Type B pancreatic cell (in vitro differentiated cells): ENCODE results near the gene TPMT. TPM values are rescaled to one million over a fixed set of nuclear protein-coding genes. Genes with fewer than 3 reads are reported as not detected.
"Not testable (repeated sequence)": the region's sequence is repeated elsewhere in the genome, so short reads cannot be mapped to it uniquely, and the experiment has no call there.

Experiments used
- DNase-seq: peaks from one replicate; pipeline ENCODE4 v3.0.0; 2021; ENCODE audit warnings: mixed read lengths; ENCODE audit not compliant: unreplicated experiment; ENCODE audit errors: extremely low spot score
- H3K27ac Mint-ChIP-seq: 2 replicates; pipeline ENCODE4 v1.8.0; 2021; ENCODE audit warnings: mild to moderate bottlenecking, mixed read lengths
- H3K27me3 Mint-ChIP-seq: 2 replicates; pipeline ENCODE4 v1.8.0; 2021; ENCODE audit warnings: mixed read lengths
- H3K36me3 Mint-ChIP-seq: 2 replicates; pipeline ENCODE4 v1.8.0; 2021; ENCODE audit warnings: mixed read lengths
- H3K4me1 Mint-ChIP-seq: one replicate; pipeline ENCODE4 v1.8.0; 2021; ENCODE audit warnings: mixed read lengths; ENCODE audit not compliant: unreplicated experiment
- H3K4me3 Mint-ChIP-seq: 2 replicates; pipeline ENCODE4 v1.8.0; 2021; ENCODE audit warnings: mild to moderate bottlenecking, mixed read lengths
- H3K9me3 Mint-ChIP-seq: 2 replicates; pipeline ENCODE4 v1.8.0; 2021; ENCODE audit warnings: mixed read lengths
- CTCF ChIP-seq: fragments of 200-600 bp; sonication (generic); conservative IDR thresholded peaks from 2 replicates; pipeline ENCODE4 v1.5.0; 2021; ENCODE audit warnings: antibody characterized with exemption, mild to moderate bottlenecking
- total RNA-seq: library from RNA; stranded (reverse); gene quantifications from 2 replicates; pipeline ENCODE4 v1.2.1, GENCODE V29; 2021; ENCODE audit warnings: low replicate concordance

Gene TPMT
- total RNA-seq, 1 donor from 2014 or later, result 12.8 TPM

- peak overlapping the region; percentile 71 for H3K27ac Mint-ChIP-seq
- H3K36me3 Mint-ChIP-seq, result peaks cover 44% of the 10 kb centered on the region
- DNase-seq, result no peak
- no peak overlapping the region for H3K4me3 Mint-ChIP-seq
- no peak for TF ChIP-seq CTCF
- peaks cover under 1% of the 10 kb centered on the region for H3K4me1 Mint-ChIP-seq
- no peaks in the 10 kb centered on the region for H3K27me3 Mint-ChIP-seq
- peaks cover 4% of the 10 kb centered on the region for H3K9me3 Mint-ChIP-seq
Observed at GRCh38 chr6:18179770-18180356, 25.0 kb upstream of the TPMT start.

GRCh38 chr6:18178960-18179615, 24.2 kb upstream of the TPMT start:
- H3K36me3 Mint-ChIP-seq, result peaks cover 50% of the 10 kb centered on the region
- no peak for TF ChIP-seq CTCF
- H3K27me3 Mint-ChIP-seq, result no peaks in the 10 kb centered on the region
- H3K4me3 Mint-ChIP-seq, result no peak overlapping the region
- peak overlapping the region; percentile 66 for H3K27ac Mint-ChIP-seq
- peaks cover 4% of the 10 kb centered on the region for H3K9me3 Mint-ChIP-seq
- no peak for DNase-seq
- H3K4me1 Mint-ChIP-seq, result no peaks in the 10 kb centered on the region

DNA sequence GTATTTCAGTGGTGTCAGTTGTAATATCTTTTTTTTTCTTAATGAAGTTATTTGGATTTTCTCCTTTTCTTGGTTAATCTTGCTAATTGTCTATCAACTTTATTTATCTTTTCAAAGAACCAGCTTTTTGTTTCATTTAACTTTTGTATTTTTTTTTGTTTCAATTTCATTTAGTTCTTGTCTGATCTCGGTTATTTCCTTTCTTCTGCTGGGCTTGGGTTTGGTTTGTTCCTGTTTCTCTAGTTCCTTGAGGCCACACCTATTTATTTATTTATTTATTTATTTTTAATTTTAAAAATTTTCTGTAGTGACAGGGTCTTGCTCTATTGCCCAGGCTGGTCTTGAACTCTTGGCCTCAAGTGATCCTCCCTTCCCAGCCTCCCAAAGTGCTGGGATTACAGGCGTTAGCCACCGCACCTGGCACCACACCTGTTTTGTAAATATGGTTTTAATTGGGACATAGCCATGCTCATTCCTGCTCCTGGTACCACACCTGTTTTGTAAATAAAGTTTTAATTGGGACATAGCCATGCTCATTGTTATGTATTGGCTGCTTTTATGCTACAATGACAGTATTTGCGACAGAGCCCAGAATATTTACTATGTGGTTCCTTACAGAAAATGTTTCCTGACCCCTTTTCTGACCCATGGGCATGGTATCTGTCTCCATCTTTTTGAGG, 22.5 kb upstream of the TPMT start:
- TF ChIP-seq CTCF, result no peak

GRCh38 chr6:18176198-18176597, 21.3 kb upstream of the TPMT start:
- H3K36me3 Mint-ChIP-seq, result peaks cover 51% of the 10 kb centered on the region
- H3K27ac Mint-ChIP-seq, H3K4me1 Mint-ChIP-seq, DNase-seq, H3K27me3 Mint-ChIP-seq, H3K9me3 Mint-ChIP-seq, H3K4me3 Mint-ChIP-seq: not testable (repeated sequence)

More for the DNA sequence above, 22.5 kb upstream of the TPMT start:
- Mint-ChIP-seq H3K27me3 (no peaks in the 10 kb centered on the region), H3K27ac (no peak overlapping the region), H3K4me3 (no peak overlapping the region), H3K4me1 (no peaks in the 10 kb centered on the region), H3K9me3 (peaks cover 4% of the 10 kb centered on the region), H3K36me3 (peaks cover 48% of the 10 kb centered on the region)
- no peak for DNase-seq

GRCh38 chr6:18171871-18172270, 17.0 kb upstream of the TPMT start:
- Mint-ChIP-seq H3K27ac (no peak overlapping the region), H3K9me3 (no peaks in the 10 kb centered on the region), H3K4me1 (no peaks in the 10 kb centered on the region), H3K27me3 (no peaks in the 10 kb centered on the region), H3K4me3 (no peak overlapping the region), H3K36me3 (peaks cover 47% of the 10 kb centered on the region)
- no peak for TF ChIP-seq CTCF
- DNase-seq, result no peak

DNA sequence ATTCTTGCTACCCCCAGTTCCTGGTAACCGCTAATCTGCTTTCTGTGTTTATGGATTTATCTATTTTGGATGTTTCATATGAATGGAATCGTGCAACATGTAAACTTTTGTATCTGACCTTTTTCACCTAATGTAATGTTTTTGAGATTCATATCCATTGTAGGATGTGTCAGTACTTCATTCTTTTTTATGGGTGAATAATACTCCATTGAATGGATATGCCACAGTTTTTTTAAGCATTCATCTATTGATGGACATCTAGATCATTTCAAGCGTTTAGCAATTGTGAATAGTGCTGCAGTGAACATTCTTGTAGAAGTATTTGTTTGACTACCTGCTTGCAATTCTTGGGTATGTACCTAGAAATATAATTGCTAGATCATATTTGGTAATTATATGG, 13.4 kb upstream of the TPMT start:
- no peaks in the 10 kb centered on the region for H3K9me3 Mint-ChIP-seq
- no peak overlapping the region for H3K27ac Mint-ChIP-seq
- H3K4me1 Mint-ChIP-seq, result no peaks in the 10 kb centered on the region
- no peak for DNase-seq
- TF ChIP-seq CTCF, result no peak
- no peak overlapping the region for H3K4me3 Mint-ChIP-seq
- peaks cover 26% of the 10 kb centered on the region for H3K36me3 Mint-ChIP-seq
- no peaks in the 10 kb centered on the region for H3K27me3 Mint-ChIP-seq
